Keratinocyte (primary cell): ENCODE measurements around the gene DNLZ.

Experiments
- EZH2 ChIP-seq: IDR thresholded peaks from one replicate; pipeline ENCODE4 v1.6.1; 2012; ENCODE audit warnings: inconsistent platforms, mild to moderate bottlenecking, low read length, moderate library complexity
- TF ChIP-seq, protein P1 (sequence below), 3 experiments: IDR thresholded peaks in 1 of 3; conservative IDR thresholded peaks in 1 of 3; optimal IDR thresholded peaks in 1 of 3; 2 replicates in 2 of 3; 3 replicates in 1 of 3; pipeline versions ENCODE3 to v1.5.1; 2011; ENCODE audit warnings: low read length in 3 of 3, mild to moderate bottlenecking in 3 of 3, moderate library complexity in 2 of 3, control low read depth in 1 of 3, inconsistent platforms in 1 of 3; ENCODE audit not compliant: insufficient read depth in 2 of 3; ENCODE audit errors: extremely low read depth in 1 of 3

DNA sequence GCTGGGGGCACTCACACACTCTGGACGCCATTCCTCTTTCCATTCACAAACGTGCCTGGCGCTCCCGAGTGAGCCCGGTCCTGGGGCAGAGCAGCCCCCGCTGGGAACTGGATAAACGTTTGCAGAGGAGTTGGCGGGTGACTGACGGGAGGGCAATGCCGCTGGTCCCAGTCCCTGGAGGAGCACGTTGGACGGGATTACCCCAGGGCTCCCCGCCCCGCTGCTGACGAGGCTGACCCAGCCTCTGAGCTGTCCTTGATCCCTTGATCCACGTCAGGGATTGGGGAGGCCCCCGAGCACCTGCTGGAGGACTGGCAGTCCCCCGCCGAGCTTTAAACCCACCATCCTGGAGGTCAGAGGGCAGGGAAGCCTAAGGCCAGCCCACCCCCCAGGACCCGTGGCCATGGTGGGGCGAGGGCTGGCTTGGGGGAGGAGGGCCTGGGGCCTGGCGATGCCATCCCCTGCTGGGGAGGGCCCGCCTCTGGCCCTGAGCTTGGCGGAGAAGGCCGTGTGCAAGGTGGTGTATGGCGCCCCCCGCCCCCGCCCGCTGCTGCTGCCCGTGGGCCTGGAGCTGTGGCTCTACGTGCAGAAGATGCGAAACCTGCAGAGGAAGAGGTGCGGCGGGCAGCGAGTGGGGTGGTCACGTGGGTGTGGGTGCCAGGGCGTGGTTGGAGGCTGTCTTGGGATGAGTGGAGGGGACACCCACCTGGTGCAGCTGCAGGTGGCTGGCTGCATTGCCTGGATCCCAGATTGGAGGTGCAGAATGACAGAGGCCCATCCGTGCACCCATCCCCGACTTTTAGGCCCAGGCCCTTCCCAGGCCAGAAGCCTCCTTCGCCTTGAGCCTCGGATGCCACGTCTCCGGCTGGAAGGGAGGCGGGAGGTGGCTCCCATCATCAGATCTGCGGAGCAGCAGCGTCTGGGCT, 31.7 kb downstream of the DNLZ start:
- TF ChIP-seq, protein P1, sequence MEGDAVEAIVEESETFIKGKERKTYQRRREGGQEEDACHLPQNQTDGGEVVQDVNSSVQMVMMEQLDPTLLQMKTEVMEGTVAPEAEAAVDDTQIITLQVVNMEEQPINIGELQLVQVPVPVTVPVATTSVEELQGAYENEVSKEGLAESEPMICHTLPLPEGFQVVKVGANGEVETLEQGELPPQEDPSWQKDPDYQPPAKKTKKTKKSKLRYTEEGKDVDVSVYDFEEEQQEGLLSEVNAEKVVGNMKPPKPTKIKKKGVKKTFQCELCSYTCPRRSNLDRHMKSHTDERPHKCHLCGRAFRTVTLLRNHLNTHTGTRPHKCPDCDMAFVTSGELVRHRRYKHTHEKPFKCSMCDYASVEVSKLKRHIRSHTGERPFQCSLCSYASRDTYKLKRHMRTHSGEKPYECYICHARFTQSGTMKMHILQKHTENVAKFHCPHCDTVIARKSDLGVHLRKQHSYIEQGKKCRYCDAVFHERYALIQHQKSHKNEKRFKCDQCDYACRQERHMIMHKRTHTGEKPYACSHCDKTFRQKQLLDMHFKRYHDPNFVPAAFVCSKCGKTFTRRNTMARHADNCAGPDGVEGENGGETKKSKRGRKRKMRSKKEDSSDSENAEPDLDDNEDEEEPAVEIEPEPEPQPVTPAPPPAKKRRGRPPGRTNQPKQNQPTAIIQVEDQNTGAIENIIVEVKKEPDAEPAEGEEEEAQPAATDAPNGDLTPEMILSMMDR (optimal IDR thresholded peaks at IDR 0.05 in 1 of 3, IDR thresholded peaks at IDR 0.05 in 1 of 3, conservative IDR thresholded peaks at IDR 0.05 in 1 of 3; ENCODE audit: extremely low read depth in 1 of 3, insufficient read depth in 2 of 3, low read length in 3 of 3), result no peak
- TF ChIP-seq EZH2, result no peak
